ENCODE measurements around the gene ULK1.

DNA sequence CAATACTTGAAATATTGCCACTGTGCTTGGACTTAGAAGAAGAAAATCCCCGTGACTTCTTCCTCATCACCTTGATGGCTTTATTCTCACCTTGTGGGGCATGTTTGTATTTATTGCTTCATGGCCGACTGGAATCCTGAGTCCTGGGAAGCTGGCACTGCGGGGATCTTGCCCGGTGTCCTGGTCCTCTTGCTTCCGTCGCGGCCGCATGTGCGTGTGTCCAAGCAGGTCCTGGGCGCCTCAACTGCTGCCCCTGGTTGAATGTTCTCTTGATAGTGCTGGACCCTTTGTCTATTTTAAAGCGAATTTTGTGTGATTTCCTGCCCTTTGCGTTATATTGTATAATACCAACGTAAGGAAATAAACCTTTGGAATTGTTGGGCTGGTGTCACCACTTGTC, 28.4 kb downstream of the ULK1 start:
- TF ChIP-seq RAD21 (conservative IDR thresholded peaks at IDR 0.05) (no peak), TAF1 (IDR thresholded peaks at IDR 0.05; ENCODE audit: low read depth) (no peak), EP300 (conservative IDR thresholded peaks at IDR 0.05; ENCODE audit: poor library complexity, severe bottlenecking) (no peak), POLR2AphosphoS5 (IDR thresholded peaks at IDR 0.05) (no peak)
- TF ChIP-seq, protein P1, sequence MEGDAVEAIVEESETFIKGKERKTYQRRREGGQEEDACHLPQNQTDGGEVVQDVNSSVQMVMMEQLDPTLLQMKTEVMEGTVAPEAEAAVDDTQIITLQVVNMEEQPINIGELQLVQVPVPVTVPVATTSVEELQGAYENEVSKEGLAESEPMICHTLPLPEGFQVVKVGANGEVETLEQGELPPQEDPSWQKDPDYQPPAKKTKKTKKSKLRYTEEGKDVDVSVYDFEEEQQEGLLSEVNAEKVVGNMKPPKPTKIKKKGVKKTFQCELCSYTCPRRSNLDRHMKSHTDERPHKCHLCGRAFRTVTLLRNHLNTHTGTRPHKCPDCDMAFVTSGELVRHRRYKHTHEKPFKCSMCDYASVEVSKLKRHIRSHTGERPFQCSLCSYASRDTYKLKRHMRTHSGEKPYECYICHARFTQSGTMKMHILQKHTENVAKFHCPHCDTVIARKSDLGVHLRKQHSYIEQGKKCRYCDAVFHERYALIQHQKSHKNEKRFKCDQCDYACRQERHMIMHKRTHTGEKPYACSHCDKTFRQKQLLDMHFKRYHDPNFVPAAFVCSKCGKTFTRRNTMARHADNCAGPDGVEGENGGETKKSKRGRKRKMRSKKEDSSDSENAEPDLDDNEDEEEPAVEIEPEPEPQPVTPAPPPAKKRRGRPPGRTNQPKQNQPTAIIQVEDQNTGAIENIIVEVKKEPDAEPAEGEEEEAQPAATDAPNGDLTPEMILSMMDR (IDR thresholded peaks at IDR 0.05; ENCODE audit: poor library complexity, severe bottlenecking): no peak
- TF ChIP-seq, protein P2, sequence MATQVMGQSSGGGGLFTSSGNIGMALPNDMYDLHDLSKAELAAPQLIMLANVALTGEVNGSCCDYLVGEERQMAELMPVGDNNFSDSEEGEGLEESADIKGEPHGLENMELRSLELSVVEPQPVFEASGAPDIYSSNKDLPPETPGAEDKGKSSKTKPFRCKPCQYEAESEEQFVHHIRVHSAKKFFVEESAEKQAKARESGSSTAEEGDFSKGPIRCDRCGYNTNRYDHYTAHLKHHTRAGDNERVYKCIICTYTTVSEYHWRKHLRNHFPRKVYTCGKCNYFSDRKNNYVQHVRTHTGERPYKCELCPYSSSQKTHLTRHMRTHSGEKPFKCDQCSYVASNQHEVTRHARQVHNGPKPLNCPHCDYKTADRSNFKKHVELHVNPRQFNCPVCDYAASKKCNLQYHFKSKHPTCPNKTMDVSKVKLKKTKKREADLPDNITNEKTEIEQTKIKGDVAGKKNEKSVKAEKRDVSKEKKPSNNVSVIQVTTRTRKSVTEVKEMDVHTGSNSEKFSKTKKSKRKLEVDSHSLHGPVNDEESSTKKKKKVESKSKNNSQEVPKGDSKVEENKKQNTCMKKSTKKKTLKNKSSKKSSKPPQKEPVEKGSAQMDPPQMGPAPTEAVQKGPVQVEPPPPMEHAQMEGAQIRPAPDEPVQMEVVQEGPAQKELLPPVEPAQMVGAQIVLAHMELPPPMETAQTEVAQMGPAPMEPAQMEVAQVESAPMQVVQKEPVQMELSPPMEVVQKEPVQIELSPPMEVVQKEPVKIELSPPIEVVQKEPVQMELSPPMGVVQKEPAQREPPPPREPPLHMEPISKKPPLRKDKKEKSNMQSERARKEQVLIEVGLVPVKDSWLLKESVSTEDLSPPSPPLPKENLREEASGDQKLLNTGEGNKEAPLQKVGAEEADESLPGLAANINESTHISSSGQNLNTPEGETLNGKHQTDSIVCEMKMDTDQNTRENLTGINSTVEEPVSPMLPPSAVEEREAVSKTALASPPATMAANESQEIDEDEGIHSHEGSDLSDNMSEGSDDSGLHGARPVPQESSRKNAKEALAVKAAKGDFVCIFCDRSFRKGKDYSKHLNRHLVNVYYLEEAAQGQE (IDR thresholded peaks at IDR 0.05; ENCODE audit: borderline replicate concordance): no peak
